ENCODE results near the gene PWWP2B.

Gene PWWP2B

GRCh38 chr10:132407243-132407746 lies 10.3 kb downstream of the PWWP2B start:
- no peak for DNase-seq (ENCODE audit: low read depth, low spot score)

GRCh38 chr10:132407846-132408278 lies 10.9 kb downstream of the PWWP2B start:
- no peak for DNase-seq (ENCODE audit: low read depth, low spot score)

- DNase-seq (ENCODE audit: low read depth, low spot score): no peak
These were observed 11.4 kb downstream of the PWWP2B start for GRCh38 chr10:132408367-132408781.

- no peak for DNase-seq (ENCODE audit: low read depth, low spot score)
These were observed 12.0 kb downstream of the PWWP2B start for GRCh38 chr10:132408823-132409666.

- no peak for DNase-seq (ENCODE audit: low read depth, low spot score)
These were observed 12.6 kb downstream of the PWWP2B start for GRCh38 chr10:132409667-132410028.

- DNase-seq (ENCODE audit: low read depth, low spot score): no peak
These were observed 13.2 kb downstream of the PWWP2B start for GRCh38 chr10:132410056-132410778.

- no peak for DNase-seq (ENCODE audit: low read depth, low spot score)
These were observed 14.0 kb downstream of the PWWP2B start for GRCh38 chr10:132410779-132411532.

- DNase-seq (ENCODE audit: low read depth, low spot score): no peak
These were observed 14.7 kb downstream of the PWWP2B start for GRCh38 chr10:132411561-132412253.

GRCh38 chr10:132412316-132413192 lies 15.6 kb downstream of the PWWP2B start:
- no peak for DNase-seq (ENCODE audit: low read depth, low spot score)

GRCh38 chr10:132413226-132414205 lies 16.5 kb downstream of the PWWP2B start:
- DNase-seq (ENCODE audit: low read depth, low spot score): no peak

GRCh38 chr10:132414402-132415016 lies 17.5 kb downstream of the PWWP2B start:
- DNase-seq (ENCODE audit: low read depth, low spot score): no peak

- no peak for DNase-seq (ENCODE audit: low read depth, low spot score)
These were observed 18.3 kb downstream of the PWWP2B start for GRCh38 chr10:132415255-132415654.

GRCh38 chr10:132415956-132416355 lies 19.0 kb downstream of the PWWP2B start:
- DNase-seq (ENCODE audit: low read depth, low spot score): no peak

- DNase-seq (ENCODE audit: low read depth, low spot score): no peak
These were observed 19.7 kb downstream of the PWWP2B start for GRCh38 chr10:132416566-132417256.

- DNase-seq (ENCODE audit: low read depth, low spot score): no peak
These were observed 20.4 kb downstream of the PWWP2B start for GRCh38 chr10:132417257-132417910.

- no peak for DNase-seq (ENCODE audit: low read depth, low spot score)
These were observed 21.0 kb downstream of the PWWP2B start for GRCh38 chr10:132417957-132418441.

All from activated CD4-positive, CD25-positive, alpha-beta regulatory T cell treated with anti-CD3 and anti-CD28 coated beads, Interleukin-2, amount 50 U/mL, for 16 hours (primary cell).